Activated T-cell treated with anti-CD3 and anti-CD28 coated beads, Interleukin-2, amount 50 U/mL, for 72 hours (primary cell): ENCODE results near the gene TK2. TPM values are rescaled to one million over a fixed set of nuclear protein-coding genes. Genes with fewer than 3 reads are reported as not detected.
A peak's percentile ranks its signal among the peaks of the same experiment; 100 is the strongest.
"Not testable (repeated sequence)": the region's sequence is repeated elsewhere in the genome, so short reads cannot be mapped to it uniquely, and the experiment has no call there.

Experiments used
- ATAC-seq, 2 donors: fragments of 150-1000 bp; cut with Tn5 transposase; replicated peaks in 1 of 2; 2 replicates each; pipeline ENCODE4 v1.10.0; 2021; ENCODE audit warnings: moderate library complexity in 2 of 2, mild to moderate bottlenecking in 1 of 2
- DNase-seq, 2 donors: peaks; one replicate each; pipeline ENCODE4 v3.0.0; 2021 to 2022; ENCODE audit warnings: mixed read lengths in 1 of 2
- H3K27ac Mint-ChIP-seq: one replicate; pipeline ENCODE4 v1.8.0; 2022; ENCODE audit warnings: mild to moderate bottlenecking, moderate library complexity, mixed read lengths
- H3K27me3 Mint-ChIP-seq: one replicate; pipeline ENCODE4 v1.8.0; 2022; ENCODE audit warnings: low read depth, mixed read lengths
- H3K36me3 Mint-ChIP-seq, 2 donors: one replicate each; pipeline ENCODE4 v1.8.0; 2022; ENCODE audit warnings: mixed read lengths in 2 of 2, mild to moderate bottlenecking in 1 of 2; ENCODE audit not compliant: insufficient read depth in 2 of 2
- H3K4me1 Mint-ChIP-seq: one replicate; pipeline ENCODE4 v1.8.0; 2022; ENCODE audit warnings: low read depth, mixed read lengths
- H3K4me3 Mint-ChIP-seq, 2 donors: one replicate each; pipeline ENCODE4 v1.8.0; 2022; ENCODE audit warnings: mild to moderate bottlenecking in 2 of 2, mixed read lengths in 2 of 2, moderate library complexity in 2 of 2
- H3K9me3 Mint-ChIP-seq, 2 donors: one replicate each; pipeline ENCODE4 v1.8.0; 2022; ENCODE audit warnings: mixed read lengths in 2 of 2
- total RNA-seq, 2 donors: library from RNA; stranded (reverse); gene quantifications; one replicate each; pipeline ENCODE4 v1.2.3, GENCODE V29; 2022

The TK2 gene
- total RNA-seq, 2 donors from 2014 or later, result 16.4 to 16.6 TPM

DNA sequence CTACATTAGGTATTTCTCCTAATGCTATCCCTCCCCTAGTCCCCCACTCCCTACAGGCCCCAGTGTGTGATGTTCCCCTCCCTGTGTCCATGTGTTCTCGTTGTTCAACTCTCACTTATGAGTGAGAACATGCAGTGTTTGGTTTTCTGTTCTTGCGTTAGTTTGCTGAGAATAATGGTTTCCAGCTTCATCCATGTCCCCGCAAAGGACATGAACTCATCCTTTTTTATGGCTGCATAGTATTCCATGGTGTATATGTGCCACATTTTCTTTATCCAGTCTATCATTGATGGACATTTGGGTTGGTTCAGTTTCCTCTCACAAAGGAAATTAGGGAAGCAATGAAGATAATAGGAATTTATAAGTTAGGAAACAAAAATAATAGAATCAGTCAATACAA lies 17.3 kb upstream of the TK2 start:
- peak overlapping the region; percentile 82 for H3K27ac Mint-ChIP-seq
- not testable (repeated sequence) for DNase-seq, H3K27me3 Mint-ChIP-seq, ATAC-seq, H3K4me3 Mint-ChIP-seq, H3K9me3 Mint-ChIP-seq
- peaks cover 49% of the 10 kb centered on the region for H3K4me1 Mint-ChIP-seq
- H3K36me3 Mint-ChIP-seq, result peaks cover 8 to 20% of the 10 kb centered on the region in 2 donors

DNA sequence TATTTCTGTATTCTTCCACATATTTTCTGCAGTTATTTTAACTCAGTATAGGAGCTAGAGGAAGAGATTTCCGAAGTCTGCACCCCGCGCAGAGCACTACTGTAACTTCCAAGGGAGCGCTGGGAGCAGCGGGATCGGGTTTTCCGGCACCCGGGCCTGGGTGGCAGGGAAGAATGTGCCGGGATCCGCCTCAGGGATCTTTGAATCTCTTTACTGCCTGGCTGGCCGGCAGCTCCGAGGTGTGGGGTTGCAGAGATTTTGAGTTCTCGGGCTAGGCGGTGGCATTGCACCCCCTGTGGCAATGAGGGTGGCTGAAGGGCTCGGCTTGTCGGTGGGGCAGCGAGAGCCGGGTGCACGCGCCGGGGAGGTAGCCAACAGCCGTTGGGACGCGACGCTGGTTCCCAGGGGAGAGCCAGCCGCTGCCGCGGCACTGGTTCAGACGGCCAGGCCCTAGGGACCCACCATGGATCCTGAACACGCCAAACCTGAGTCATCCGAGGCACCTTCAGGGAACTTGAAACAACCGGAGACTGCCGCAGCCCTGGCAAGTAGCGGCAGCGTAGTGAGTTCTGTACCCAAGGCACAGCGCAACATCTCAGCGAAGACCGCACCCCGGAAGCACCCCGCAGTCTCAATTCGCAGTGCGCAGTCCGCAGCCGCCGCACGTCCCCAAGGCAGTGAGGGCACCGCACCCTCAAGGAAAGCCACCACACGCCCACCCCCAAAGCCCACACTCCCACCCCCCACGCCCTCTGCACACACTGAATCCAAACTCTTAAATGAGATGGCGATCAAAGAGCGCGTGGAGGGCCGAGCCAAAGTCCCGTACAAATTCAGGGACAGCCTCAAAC lies 16.4 kb upstream of the TK2 start, which contains the start of gene CMTM1:
Gene CMTM1, plus strand, starts transcription at position 389 of the 851 bp plus-strand sequence. Its CDS starts 75 bp downstream, at position 464.
- H3K4me3 Mint-ChIP-seq, result no peak within 1 kb of the TSS
- H3K9me3 Mint-ChIP-seq, result no peaks in the 10 kb centered on the region
- H3K27me3 Mint-ChIP-seq, result no peaks in the 10 kb centered on the region
- no peak for ATAC-seq
- peaks cover 57% of the 10 kb centered on the region for H3K4me1 Mint-ChIP-seq
- peak within 1 kb of the TSS; percentile 82 for H3K27ac Mint-ChIP-seq
- no peak for DNase-seq
- H3K36me3 Mint-ChIP-seq, result peaks cover 11 to 24% of the 10 kb centered on the region in 2 donors

DNA sequence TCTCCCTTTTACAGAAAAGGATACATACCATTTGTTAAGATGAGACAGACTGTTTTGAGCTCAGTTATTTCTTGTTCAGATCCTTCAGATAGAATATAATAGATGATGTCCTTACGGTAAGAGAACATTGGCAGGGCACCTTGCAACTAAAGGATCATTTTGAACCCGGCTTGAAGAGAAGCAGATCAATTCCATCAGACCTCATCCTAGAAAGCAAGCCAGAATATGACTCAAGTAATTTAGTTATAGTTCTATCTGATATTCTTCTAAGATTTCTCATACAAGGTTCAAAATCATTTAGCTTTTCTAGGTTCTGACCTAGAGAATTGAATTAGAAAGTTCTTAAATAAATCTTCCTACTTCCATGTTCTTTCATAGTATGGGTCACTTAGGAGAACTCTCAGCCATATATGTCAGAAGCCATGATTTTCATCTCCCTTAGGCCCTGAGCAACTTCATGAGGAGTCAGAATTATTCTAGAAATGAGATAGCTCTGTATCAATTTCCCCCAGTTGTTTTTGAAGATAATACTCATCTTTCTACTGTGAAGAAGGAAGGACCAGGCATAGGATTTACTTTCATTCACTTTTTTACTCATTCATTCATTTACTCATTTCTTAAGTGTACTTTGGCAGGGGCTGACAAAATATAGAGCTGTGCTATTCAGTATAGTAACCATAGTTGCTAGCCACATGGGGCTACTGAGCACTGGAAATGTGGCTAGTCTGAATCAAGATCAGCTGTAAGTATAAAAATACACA lies 13.8 kb upstream of the TK2 start:
- Mint-ChIP-seq H3K27ac (peak overlapping the region; percentile 85), H3K4me1 (peaks cover 74% of the 10 kb centered on the region), H3K4me3 (peak overlapping the region; percentile 36 to 50)

DNA sequence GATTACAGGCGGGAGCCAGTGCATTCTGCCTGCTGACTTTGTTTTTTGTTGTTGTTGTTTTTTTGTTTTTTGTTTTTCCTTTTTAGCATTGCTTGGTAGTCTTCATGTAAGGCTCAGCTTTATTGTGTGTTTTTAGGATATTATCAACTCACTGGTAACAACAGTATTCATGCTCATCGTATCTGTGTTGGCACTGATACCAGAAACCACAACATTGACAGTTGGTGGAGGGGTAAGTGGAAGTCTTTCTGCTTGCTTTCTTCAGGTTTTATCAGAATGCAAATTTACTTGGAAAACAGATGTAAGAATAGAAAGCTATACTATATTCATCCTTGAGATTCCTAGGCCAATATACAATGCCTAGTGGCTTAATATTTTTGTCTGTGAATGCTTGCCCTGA lies 13.1 kb upstream of the TK2 start:
- DNase-seq (no peak), ATAC-seq (no peak)
- Mint-ChIP-seq H3K36me3 (peaks cover 15 to 38% of the 10 kb centered on the region in 2 donors), H3K9me3 (no peaks in the 10 kb centered on the region), H3K4me3 (peak overlapping the region; percentile 22 to 50), H3K27me3 (no peaks in the 10 kb centered on the region), H3K27ac (peak overlapping the region; percentile 55), H3K4me1 (peaks cover 72% of the 10 kb centered on the region)

More for the DNA sequence above, 13.8 kb upstream of the TK2 start:
- Mint-ChIP-seq H3K27me3 (no peaks in the 10 kb centered on the region), H3K36me3 (peaks cover 15 to 31% of the 10 kb centered on the region in 2 donors), H3K9me3 (no peaks in the 10 kb centered on the region)
- peak in 1 of 2 donors; percentile 41 for DNase-seq
- ATAC-seq, result peak; percentile 94 to 95

DNA sequence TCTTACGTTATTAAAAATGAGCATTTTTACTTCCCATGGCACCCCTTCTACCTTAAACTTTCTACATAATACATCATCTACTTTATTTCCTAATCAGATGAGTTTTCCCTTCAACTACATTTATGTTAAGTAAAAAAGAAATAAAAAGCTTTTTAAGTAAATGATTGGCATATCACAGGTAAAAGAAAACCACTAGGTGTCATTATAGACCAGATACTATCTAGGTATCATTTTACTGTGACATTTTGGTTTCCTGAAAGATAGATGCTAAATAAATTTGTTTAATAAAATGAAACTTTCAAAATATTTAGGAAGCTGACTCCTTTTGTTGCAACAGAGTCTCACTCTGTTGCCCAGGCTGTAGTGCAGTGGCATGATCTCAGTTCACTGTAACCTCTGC lies 12.5 kb upstream of the TK2 start:
- Mint-ChIP-seq H3K4me3 (peak overlapping the region; percentile 22 to 27), H3K27ac (peak overlapping the region; percentile 39)

DNA sequence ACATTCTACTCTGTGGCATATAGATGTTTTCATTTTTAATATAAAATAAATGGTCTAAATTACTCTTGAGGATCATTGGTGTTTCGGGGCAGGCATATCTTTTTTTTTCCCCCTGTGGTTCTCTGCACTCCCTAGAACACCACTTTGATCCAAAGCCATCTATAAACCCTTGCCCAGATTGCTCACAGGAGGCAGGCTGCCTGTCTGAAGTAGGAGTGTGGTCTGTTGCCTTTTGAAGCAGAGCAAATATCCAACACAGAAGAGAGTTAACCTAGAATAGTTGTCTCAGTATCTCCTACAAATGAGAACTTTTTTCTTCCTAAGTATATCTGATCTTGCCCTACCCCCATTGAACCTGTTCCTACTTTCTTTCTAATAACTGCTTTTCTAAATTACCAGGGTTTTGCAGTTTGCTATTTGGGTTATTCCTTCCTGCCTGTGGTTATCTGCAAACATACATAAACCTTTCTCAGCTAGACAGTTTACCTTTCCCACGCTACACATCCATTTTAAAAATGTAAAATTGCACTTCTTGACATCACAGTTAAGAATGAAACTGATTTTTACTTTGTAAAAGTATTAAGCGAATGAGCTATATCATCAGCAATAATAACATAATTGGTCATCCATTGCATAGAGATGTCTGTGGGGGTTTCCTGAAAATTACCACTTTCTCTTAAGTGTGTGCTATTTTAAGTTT lies 11.6 kb upstream of the TK2 start:
- no peak for DNase-seq
- Mint-ChIP-seq H3K27ac (peak overlapping the region; percentile 66), H3K9me3 (no peaks in the 10 kb centered on the region), H3K36me3 (peaks cover 14 to 32% of the 10 kb centered on the region in 2 donors), H3K4me1 (peaks cover 69% of the 10 kb centered on the region), H3K27me3 (no peaks in the 10 kb centered on the region), H3K4me3 (peak overlapping the region in 1 of 2 donors; percentile 18)
- no peak for ATAC-seq

More for the DNA sequence above, 12.5 kb upstream of the TK2 start:
- H3K4me1 Mint-ChIP-seq, result peaks cover 70% of the 10 kb centered on the region
- no peaks in the 10 kb centered on the region for H3K9me3 Mint-ChIP-seq
- no peak for ATAC-seq
- no peaks in the 10 kb centered on the region for H3K27me3 Mint-ChIP-seq
- peaks cover 17 to 35% of the 10 kb centered on the region in 2 donors for H3K36me3 Mint-ChIP-seq
- DNase-seq, result no peak

DNA sequence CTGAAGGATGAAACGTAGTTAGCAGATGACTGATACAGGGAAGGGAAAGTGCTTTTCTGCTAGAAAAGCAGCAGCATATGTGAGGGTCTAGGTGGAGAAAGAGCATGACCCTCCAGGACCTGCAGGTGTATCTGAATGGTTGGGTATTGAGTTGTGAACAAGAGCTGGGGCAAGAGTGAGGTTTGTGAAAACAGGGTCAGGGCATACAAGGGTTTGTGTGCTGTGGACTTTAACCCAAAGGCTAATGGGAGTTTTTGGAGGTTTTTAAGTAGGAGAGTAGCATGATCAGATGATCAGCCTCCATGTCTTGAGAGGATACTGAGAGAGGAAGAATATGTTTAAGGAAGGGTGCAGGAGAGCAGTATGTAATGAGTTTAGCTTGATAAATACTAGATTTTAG lies 10.2 kb upstream of the TK2 start:
- no peaks in the 10 kb centered on the region for H3K9me3 Mint-ChIP-seq
- no peak for ATAC-seq
- H3K4me1 Mint-ChIP-seq, result peaks cover 79% of the 10 kb centered on the region
- no peak overlapping the region for H3K4me3 Mint-ChIP-seq
- peaks cover 19 to 29% of the 10 kb centered on the region in 2 donors for H3K36me3 Mint-ChIP-seq
- peak overlapping the region; percentile 7 for H3K27ac Mint-ChIP-seq
- H3K27me3 Mint-ChIP-seq, result no peaks in the 10 kb centered on the region
- no peak for DNase-seq

DNA sequence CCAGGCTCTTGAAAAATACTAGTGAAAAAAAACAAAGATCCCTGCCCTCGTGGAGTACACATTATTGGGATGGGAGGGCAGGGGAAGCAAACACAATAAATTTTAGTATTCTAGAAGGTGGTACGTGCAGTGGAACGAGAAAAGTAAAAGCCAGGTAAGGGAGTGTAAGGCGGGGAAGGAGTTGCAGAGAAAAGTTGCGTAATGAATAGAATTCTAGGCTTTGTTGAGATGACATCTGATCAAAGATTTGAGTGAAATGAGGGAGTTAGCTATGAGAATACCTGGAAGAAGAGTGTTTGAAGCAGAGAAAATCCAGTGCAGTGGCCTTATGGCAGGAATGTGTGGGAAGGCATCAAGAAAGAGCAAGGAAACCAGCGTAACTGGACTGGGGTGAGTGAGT lies 4.6 kb upstream of the TK2 start:
- H3K4me3 Mint-ChIP-seq, result peak overlapping the region; percentile 90 to 95

DNA sequence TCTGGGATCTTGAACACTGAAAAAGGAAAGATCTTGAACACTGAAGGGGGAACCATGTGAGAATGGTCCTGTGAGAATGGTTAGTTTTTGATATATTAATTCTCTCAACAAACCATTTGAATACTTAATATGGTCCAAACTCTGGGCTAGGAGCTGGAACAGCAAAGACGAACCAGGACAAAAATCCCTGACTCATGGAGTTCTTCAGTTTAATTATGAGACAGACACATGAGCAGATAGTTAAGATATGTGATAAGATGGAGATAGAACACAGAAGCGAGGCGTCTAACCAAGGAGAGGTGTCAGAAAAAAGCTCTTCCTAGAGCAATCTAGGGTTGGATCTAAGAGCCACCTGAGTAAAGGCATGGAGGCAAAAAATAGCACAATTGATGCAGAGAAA lies 4.1 kb upstream of the TK2 start:
- Mint-ChIP-seq H3K9me3 (no peaks in the 10 kb centered on the region), H3K27ac (peak overlapping the region; percentile 99), H3K27me3 (no peaks in the 10 kb centered on the region), H3K4me3 (peak overlapping the region; percentile 90 to 95), H3K4me1 (peaks cover 75% of the 10 kb centered on the region), H3K36me3 (peaks cover 18 to 43% of the 10 kb centered on the region in 2 donors)
- ATAC-seq, result no peak
- DNase-seq, result no peak

More for the DNA sequence above, 4.6 kb upstream of the TK2 start:
- Mint-ChIP-seq H3K9me3 (no peaks in the 10 kb centered on the region), H3K27me3 (no peaks in the 10 kb centered on the region), H3K4me1 (peaks cover 76% of the 10 kb centered on the region), H3K36me3 (peaks cover 18 to 43% of the 10 kb centered on the region in 2 donors), H3K27ac (peak overlapping the region; percentile 99)
- DNase-seq, result no peak
- ATAC-seq, result no peak

DNA sequence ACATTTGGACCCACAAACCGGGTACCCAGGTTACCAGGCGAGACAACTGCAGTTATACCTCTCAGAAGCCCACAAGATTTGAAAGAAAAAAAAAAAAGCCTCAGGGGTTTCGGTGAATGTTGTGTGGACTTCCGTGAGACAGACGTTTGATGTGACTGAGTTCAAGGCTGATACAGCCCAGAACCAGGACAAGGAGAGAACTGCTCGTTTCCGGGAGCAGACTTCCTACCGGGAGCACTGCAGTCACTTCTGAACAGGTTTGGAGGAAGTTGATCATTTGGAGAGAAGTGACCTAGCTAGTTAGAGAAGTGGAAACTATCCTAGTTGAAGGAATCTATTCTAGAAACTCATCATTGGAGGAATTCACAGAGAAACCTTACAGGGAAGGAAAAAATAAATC lies 3.3 kb upstream of the TK2 start:
- Mint-ChIP-seq H3K9me3 (no peaks in the 10 kb centered on the region), H3K4me3 (peak overlapping the region; percentile 90 to 95), H3K27ac (peak overlapping the region; percentile 99), H3K4me1 (peaks cover 80% of the 10 kb centered on the region), H3K36me3 (peaks cover 18 to 36% of the 10 kb centered on the region in 2 donors), H3K27me3 (no peaks in the 10 kb centered on the region)
- ATAC-seq (no peak), DNase-seq (no peak)

DNA sequence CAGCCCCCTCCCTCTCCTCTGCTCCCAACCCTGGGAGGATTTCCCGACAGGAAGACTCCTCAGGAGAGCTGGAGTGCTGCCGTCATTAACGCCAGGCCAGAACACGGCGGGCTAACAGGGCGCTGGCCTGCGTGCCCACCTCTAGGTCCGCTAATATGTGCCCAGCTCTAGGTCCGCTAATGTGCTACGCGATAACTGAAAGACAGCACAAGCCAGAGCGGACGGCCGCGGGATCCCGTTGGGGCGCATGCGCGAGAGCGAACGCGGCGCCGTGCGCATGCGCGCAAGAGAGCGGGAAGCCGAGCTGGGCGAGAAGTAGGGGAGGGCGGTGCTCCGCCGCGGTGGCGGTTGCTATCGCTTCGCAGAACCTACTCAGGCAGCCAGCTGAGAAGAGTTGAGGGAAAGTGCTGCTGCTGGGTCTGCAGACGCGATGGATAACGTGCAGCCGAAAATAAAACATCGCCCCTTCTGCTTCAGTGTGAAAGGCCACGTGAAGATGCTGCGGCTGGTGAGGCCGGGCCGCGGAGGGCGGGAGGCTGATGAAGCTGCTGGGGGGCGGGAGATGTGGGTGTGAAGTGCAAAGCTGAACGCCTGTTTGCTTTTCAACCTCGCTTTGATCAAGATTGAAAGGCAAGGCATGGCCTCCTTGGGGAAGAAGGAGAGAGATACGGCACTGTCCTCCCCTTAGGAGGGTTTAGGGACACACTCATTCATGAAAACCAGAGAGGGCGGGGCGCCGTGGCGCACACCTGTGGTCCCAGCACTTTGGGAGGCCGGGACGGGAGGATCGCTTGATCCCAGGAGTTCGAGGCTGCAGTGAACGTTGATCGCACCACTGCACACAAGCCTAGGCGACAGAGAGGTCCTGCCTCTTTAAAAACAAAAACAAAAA lies 2.6 kb upstream of the TK2 start, which contains the start of gene CKLF:
Gene CKLF, plus strand, starts transcription at position 291 of the 892 bp plus-strand sequence. Its CDS starts 140 bp downstream, at position 431.
- DNase-seq, result peak; percentile 91 to 96
- peak; percentile 73 to 79 for ATAC-seq
- H3K9me3 Mint-ChIP-seq, result no peaks in the 10 kb centered on the region
- H3K36me3 Mint-ChIP-seq, result peaks cover 17 to 32% of the 10 kb centered on the region in 2 donors
- H3K27me3 Mint-ChIP-seq, result no peaks in the 10 kb centered on the region
- H3K27ac Mint-ChIP-seq, result peak within 1 kb of the TSS; percentile 99
- H3K4me1 Mint-ChIP-seq, result peaks cover 77% of the 10 kb centered on the region
- peak within 1 kb of the TSS; percentile 90 to 95 for H3K4me3 Mint-ChIP-seq
